CD4-positive, alpha-beta T cell treated with Interferon gamma for 1 hour (primary cell): Measurements from ENCODE around the gene CD109.
"Not testable (repeated sequence)": the region's sequence is repeated elsewhere in the genome, so short reads cannot be mapped to it uniquely, and the experiment has no call there.

Experiments
- DNase-seq: peaks from one replicate; pipeline ENCODE4 v3.0.0-alpha.2; 2020

CD109 gene

DNA sequence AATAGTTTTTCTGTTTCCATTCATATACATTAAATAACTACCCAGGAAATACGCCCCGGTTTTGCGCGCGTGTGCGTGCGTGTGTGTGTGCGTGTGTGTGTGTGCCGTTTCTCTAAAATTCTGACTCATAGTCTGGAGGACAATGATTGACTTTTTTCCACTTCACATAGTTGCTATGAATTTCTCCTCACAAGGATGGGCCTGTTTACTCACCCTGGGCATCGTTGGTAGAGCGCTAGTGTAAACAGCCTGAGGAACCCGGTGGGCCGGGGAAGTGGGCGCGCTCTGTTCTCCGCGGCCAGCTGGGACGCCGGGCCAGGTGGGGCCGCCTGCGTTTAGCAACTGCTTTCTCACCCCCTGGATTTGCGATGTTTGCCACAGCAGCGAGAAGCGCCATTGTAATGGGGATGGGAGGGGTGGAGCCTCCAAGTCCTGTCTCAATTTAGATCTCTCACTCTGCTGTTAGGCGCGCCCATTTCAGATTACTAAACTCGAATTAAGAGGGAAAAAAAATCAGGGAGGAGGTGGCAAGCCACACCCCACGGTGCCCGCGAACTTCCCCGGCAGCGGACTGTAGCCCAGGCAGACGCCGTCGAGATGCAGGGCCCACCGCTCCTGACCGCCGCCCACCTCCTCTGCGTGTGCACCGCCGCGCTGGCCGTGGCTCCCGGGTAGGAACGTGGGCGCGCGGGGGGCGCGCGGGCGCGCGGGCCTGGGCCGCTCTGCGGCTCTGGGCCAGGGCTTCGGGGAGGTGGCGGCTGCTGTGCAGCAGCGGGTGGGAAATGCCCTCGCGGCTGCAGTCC lies at the start of gene CD109:
Gene CD109 (plus strand): TSS at position 585 of the 803 bp plus-strand sequence. CDS start 13 bp downstream, at position 598.
- DNase-seq = peak; percentile 31

DNA sequence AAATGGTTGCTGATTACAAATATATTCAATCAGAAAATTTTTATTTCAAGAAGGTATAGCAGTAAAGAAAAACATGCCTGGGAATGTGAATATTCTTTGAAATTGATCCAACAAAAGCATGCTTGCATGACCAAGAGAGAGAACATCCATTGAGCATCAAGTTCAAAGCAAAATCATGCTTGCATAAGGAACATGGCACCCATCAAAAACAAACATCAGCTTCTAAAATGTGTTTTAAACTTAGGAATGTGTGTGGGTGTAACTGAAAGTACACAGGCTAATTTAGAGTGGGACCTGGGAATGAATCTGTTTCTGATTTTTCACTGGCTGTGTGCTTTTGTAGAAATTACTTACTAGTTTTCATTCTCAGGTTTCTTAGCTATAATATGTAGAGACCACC lies 47.8 kb upstream of the CD109 start:
- DNase-seq = no peak

DNA sequence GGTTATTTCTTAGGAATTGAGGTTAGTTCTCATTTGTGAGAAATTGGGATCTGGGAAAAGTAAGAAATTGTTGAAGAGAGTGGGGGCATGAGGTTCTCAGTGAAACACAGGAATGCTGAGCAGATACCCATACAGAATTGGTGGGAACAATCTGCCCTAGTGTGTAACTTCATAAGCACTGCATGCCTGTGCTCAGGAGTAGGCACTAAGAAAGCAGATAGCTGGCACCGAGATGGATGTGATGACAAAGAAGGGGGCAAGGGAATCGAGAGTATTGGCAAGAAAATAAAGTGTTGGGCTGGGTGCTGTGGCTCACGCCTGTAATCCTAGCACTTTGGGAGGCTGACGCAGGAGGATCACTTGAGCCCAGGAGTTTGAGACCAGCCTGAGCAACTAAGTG lies 46.2 kb upstream of the CD109 start:
- no peak for DNase-seq

DNA sequence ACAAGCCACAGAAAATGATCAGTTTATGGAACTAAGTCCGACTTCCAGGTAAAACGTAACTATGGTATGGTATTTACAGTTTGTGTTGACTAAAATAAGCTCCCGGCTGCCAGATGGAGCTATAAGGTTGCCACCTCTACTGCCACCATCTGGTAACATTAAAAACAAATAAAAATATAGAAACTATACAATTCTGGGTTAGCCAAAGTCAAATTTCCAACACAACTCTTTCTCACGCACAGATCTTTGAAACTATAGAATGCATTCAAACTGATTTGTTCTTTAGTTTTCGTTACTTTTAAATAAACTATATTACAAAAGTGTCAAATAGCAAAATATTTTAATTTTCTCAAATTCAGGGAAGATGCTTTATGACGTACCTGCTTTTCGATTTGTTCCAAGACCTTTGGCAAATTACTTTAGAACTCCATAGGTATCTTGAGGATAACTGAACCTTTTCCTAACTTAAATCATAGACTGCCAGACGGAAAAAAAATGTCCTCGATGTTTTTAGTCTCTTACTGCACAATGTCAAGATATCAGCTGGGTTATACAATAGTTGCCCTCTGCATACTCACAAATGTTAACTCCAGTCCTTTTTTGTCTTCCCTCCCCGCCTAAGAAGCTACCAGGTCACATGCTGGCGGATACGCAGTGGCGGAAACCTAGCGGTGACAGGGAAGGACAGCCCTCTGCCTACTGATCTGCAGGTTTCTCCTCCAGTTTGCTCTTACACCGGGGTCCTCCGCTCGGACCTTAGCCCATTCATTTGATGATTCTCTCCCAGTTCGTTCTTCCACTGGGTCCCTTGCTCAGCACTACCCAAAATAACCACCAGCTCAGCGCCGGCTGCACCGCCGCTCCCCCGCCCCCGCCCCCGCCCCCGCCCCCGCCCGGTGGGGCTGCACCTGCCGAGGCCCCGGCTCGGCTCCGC lies 43.1 kb upstream of the CD109 start:
- peak; percentile 65 for DNase-seq

DNA sequence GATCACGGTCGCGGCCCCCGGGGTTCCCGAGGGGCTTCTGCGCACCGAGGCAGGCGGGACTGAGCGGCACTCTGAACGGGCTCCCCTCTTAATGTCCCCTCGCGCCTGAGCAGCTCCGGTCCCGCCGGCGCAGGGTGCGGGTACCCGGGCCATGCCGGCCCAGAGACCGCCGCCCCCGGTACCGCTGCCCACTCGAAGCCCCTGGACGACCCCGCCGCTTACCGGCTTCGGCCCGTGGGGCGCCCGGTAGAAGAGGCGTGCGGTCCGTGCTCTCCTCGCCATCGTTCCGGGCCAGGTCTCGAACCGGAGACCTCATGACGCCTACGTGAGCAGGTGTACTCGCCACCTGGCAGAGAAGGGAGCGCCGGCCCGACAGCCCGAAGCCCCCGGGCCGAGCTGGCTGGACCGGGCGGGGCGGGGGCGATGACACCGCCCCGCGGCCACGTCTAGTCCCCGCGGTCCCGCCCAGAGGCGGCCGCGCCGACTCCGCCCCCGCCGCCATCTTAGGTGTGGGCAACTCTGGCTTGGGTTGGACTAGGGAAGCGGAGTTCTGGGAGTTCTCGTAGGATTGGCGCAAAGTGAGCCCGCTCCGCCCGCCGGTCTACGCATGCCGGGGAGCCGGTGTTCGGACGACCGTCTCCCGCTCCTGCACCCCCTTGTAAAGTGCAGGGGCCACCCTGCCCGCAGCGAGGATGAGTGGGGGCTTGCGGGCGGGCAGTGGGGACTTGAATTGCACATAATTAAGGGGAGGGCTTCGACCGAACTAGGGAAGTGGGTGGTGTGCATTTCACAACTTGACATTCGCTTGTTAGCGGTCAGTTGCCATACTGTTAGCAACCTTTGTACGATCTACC lies 42.2 kb upstream of the CD109 start, which contains the start of gene SLC17A5:
Gene SLC17A5 (minus strand): TSS at position 422 of the 854 bp plus-strand sequence. CDS start 106 bp downstream, at position 316.
- peak; percentile 88 for DNase-seq

DNA sequence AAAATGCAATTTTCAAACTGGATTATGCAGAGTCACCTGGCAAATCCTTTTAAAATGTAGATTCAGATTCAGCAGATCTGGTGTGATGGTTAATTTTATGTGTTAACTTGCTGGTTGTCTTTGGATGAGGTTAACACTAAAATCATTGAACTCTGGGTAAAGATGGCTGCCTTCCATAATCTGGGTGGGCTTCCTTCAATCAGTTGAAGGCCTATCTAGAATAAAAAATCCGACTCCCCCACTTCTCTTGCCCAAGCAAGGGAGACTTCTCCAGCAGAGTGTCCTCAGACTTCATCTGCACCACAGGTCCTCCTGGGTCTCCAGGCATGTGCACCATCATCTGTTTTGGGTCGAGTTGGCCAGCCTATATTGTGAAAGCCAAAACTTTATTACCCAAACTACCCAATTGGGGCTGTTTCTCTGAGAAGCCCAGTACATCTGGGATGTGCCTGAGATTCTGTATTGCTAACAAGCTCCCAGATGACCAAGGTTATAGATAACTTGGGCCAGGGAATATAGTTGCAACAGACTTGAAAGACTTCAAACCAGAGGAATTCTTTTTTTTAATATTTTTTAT lies 40.6 kb upstream of the CD109 start:
- DNase-seq = no peak

DNA sequence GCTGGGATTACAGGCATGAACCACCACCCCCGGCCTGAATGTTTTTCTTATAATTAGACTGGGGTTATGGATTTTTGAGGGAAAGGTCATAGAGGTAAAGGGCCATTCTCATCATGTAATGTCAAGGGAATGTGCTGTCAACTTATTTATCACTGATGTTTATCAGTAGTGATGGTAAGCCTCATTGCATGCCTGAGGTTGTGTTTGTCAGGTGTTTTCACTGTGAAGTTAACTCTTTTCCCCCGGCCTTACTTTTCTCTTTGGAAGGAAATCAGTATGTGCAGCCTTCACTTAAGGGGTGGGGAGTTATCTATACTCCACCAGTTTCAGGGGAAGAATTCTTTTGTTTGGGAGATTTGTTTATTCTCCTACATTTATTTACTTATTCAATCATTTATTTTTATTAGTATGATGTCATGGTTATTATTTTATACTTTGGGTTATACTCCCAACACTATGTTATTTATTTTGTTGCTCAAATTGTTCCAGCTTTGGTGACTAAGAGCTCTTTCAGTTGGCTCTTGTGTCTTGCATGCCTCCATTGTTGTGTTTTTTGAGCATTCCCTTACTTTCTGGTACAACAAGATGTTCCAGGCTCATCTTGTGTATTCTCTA lies 39.4 kb upstream of the CD109 start:
- DNase-seq = no peak

DNA sequence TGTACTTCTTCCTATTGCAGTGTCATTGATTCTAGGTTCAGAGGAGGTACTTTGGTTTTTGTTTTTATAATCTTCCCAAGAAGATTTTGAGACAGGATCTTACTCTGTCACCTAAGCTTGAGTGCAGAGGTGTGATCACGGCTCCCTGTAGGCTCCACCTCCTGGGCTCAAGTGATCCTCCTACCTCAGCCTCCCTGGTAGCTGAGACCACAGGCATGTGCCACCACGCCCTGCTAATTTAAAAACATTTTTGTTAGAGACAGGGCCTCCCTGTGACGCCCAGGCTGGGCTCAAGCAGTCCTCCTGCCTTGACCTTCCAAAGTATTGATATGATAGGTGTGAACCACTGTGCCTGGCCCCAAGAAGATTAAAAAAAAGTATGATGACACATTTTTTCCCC lies 38.8 kb upstream of the CD109 start:
- DNase-seq = peak; percentile 25

DNA sequence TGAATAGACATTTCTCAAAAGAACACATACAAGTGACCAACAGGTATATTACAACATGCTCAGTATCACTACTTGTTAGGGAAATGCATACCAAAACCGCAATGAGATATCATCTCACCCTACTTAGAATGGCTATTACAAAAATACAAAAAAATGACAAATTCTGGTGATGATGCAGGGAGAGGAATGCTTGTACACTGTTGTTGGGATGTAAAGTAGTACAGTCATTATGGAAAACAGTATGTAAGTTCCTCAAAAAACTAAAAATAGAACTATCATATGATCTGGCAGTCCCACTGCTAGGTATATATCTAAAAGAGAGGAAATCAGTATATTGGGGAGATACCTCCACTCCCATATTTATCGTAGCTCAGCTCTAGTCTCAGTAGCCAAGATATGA lies 31.3 kb upstream of the CD109 start:
- no peak for DNase-seq

DNA sequence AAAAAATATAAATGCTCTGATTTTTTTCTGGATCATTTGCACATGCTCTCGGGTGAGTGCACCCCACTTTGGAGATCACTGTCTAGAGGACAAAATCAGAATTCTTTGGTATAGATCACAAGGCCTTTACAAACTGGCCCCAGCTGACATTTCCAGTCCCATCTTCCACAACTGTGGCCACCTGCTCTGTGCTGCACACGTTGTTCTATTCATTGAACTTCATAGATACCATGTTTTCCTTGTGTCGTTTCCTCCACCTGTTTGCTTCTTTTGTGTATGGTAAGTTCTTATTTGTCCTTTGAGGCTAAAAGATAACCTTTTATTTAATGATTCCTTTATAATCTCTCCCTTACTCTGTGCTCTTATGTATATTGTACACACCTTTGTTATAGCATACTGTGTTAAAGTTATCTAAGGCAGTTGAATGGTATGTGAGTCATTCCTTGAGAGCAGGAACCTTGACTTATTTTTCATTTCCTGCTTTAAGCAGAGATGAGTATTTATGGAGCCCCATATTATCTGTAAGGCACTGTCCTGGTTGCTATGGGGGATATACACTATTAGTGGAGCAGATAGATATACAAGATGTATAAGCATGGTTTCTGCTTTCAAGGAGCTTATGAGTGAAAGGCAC lies 30.2 kb upstream of the CD109 start:
- DNase-seq = no peak

DNA sequence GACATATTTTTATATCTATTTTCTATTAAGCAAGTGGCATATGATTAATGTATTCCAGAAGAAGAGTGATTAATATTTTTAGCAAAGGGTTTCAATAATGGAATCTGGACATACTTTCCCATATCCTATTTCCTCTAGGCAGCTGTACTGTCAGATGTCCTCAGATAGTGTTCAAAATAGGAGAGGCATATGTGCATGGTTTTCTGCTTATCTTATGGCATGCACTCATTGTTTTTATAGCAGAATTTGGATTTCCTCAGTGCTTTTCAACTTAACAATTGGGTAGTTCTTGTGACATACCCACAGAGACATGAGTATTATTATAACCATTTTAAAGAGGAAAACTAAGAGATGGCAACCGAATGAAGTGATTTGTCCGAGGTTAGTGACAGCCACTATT lies 29.6 kb upstream of the CD109 start:
- no peak for DNase-seq

DNA sequence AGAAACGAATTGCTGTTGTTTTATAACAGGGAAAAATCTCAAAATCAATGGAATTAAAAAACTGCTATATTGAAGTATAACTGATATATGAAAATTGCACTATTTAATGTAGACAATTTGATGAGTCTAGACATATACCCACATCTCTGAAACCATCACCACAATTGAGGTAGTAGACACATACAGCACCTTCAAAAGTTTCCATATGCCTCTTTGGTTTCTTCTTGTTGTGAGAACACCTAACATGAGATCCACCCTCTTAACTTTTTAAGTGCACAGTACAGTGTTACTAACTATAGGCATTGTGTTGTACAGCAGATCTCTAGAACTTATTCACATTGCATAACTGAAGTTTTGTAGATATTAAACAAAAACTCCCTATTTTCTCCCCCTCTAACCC lies 28.2 kb upstream of the CD109 start:
- no peak for DNase-seq

DNA sequence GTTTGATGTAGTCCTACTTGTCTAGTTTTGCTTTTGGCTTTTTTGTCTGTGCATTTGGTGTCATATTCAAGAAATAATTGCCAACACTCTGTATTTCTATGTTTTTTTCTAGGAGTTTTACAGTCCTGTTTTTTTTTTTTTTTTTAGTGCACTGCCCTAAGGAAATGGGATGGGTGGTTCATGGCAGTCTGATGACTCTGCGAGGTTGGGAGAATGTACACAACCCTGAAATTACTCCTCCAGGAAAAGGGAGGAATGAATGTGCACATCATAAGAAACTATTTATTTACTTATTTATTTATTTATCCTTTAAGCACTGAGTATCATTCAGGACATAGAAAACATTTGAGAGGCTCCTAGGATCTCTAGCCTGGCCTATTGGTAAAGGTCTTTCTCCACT lies 27.0 kb upstream of the CD109 start:
- DNase-seq = no peak

DNA sequence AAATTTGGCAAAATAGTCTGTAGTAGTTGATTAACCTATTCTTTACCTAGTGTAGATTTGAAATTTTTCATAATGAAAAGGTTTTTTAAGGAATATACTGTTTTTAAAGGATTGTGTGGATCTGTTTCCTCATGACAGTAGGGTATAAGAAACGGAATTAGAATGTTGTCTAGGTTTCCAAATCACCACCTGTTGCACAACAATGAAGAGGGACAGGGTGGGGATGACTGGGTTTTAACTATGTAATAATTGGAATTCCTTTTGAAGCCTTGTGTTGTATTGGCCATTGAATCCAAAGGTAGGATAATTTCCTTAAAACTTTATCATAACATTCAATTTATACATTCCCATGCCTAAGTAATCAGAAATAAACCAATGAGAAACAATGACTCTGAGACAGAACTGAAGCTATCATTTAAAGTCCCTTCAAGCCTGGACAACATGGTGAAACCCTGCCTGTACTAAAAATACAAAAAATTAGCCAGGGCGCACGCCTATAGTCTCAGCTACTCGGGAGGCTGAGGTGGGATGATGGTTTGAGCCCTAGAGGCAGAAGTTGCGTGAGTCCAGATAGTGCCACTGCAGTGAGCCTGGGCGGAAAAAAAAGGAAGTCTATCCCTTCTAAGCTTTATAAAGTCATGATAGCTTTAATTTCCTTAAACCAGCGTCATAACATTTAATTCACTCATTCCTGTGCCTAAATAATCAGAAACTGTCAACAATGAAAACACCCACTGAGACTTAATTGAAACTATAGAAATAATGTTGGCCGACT lies 23.9 kb upstream of the CD109 start:
- no peak for DNase-seq

DNA sequence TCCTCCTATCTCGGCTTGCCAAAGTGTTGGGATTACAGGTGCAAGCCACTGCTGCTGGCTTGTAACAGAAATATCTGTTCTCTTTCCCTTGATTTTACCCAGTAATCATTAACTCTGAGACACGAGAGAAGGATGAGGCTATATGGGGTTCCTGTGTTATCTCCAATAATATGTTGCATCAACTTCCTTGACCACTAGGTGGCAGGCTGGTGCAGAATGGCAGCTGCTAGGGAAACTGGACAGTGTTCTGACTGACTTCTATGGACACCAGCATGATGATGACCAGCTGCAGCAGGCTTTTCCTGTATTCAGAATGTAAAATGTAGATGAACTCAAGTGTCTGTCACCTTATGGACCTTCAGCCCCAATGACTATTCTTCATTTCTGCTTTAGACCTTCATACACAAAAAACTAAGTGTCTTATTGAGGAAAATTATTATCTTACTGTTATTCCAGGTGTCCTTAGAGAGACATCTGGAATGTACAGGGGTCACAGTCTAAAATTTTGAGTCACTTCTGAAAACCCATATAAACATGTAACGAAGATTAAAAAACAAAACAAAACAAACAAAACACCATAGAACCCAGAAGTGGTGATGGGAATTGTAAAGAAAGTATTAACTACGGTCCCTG lies 20.4 kb upstream of the CD109 start:
- DNase-seq = peak; percentile 51

DNA sequence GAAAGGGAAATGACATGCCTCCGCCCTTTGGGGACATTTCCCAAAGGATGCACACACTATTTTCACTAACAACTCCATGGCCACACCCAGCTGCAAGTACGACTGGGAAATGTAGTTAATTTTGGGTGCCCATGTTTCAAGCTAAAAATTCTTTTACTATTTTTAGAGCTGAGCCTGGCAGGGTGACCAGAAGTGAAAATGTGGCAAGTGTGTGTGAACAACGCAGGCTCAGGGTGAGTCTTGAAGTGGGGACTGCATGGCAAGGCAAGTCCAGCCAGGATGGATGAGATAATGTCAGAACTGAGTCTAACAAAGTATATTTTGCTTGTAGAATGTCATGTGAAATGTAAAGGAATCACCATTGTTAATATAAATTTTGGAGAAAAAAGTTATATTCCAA lies 17.0 kb upstream of the CD109 start:
- no peak for DNase-seq

DNA sequence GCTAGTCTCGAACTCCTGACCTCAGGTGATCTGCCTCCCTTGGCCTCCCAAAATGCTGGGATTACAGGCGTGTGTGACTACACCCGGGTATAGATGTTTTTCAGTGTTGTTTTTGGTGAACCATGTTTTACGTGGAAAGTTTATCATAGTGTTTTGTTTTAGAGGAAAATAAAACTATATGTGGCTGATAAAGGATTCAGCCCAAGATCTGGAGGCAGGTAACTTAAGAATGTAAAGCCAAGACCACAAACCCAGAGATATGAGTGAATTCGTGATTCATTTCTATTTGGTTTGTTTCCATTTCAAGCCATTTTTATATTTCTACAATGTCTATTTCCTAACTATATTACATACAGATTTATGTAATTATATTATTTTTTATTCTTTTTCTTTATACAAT lies 16.2 kb upstream of the CD109 start:
- not testable (repeated sequence) for DNase-seq

DNA sequence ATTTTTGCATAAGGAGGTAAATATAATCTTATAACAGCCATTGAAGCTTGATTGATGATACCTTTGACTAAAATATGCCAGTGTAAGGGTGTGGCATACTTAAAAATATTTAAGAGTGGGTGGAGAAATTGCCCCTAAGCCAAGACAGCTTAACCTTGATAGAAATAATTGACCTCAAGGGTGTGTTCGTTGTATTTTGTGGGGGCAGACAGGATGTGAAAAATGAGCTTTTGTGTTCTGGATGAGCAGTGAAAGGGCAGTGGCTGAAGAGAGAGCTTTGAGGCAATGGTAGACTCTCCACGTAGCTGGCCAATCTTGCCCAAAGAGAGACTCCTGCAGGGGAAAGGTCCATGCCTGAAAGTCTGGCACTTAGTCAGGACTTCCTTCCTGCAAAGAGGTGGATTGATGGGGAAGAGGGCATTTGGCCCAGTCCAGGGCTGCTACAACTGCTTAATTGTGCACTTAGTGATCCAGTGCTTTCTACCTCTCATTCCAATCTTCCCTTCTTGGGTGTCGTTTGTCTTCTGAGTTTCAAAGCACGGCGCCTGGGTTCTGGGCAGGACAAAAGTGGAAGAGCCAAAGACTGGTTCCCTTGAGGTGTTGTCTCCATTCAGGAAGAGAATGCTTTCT lies 15.6 kb upstream of the CD109 start:
- DNase-seq = no peak

DNA sequence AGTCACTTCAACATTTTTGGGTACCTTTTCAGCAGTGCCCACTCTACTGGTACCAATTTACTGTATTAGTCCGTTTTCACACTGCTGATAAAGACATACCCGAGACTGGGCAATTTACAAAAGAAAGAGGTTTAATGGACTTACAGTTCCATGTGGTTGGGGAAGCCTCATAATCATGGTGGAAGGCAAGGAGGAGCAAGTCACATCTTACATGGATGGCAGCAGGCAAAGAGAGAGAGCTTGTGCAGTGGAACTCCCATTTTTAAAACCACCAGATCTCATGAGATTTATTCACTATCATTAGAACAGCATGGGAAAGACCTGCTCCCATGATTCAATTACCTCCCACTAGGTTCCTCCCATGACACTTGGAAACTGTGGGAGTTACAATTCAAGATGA lies 12.4 kb upstream of the CD109 start:
- DNase-seq = not testable (repeated sequence)

DNA sequence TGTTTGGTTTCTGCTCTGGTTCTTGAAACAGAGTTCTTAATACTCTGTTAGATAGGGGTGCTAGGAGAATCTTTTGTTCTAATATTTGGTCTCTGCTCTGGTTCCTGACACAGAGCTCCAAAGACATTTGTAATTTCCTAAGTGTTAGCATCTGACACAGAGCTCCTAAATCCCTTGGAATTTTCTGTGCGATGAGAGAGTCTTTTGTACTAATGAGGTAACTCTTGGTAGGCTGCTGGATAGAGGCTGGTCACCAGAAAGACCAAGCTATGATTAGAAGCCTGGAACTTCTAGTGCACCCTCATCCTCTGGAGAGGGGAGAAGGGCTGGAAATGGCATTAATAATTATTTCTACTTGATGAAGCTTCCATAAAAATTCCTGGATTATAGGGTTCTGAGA lies 7.7 kb upstream of the CD109 start:
- DNase-seq = no peak
